ENCODE measurements around the gene ACIN1.

Gene ACIN1

DNA sequence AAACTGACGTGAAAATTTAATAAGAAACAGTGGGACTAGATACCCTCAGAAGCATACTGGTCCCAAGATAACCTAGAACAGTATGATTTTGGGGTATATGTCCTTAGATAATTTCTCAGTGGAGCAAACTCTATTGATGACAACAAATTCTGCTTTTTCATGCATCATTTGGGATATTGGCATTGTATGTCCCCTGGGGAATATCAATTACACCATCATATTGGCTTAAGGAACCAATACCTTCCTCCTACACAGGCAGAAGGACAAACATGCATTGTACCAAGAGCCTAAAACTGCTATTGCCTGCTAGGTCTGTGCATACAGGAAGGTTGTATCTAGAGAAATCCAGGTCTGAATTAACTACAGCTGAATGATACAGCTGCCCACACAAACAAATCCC lies 20.0 kb downstream of the ACIN1 start:
- H3K79me2 ChIP-seq (ENCODE audit: insufficient read depth, low read depth): peaks cover 11% of the 10 kb centered on the region
- H3K4me3 ChIP-seq (IDR thresholded peaks at IDR 0.05; ENCODE audit: insufficient read depth, low read depth, low read length): no peak overlapping the region
- H3K36me3 ChIP-seq (ENCODE audit: insufficient read depth): no peaks in the 10 kb centered on the region
- H2AFZ ChIP-seq (ENCODE audit: low read depth): no peak overlapping the region
- H3K27me3 ChIP-seq (ENCODE audit: insufficient read depth, low read depth): no peaks in the 10 kb centered on the region
- TF ChIP-seq, protein P1, sequence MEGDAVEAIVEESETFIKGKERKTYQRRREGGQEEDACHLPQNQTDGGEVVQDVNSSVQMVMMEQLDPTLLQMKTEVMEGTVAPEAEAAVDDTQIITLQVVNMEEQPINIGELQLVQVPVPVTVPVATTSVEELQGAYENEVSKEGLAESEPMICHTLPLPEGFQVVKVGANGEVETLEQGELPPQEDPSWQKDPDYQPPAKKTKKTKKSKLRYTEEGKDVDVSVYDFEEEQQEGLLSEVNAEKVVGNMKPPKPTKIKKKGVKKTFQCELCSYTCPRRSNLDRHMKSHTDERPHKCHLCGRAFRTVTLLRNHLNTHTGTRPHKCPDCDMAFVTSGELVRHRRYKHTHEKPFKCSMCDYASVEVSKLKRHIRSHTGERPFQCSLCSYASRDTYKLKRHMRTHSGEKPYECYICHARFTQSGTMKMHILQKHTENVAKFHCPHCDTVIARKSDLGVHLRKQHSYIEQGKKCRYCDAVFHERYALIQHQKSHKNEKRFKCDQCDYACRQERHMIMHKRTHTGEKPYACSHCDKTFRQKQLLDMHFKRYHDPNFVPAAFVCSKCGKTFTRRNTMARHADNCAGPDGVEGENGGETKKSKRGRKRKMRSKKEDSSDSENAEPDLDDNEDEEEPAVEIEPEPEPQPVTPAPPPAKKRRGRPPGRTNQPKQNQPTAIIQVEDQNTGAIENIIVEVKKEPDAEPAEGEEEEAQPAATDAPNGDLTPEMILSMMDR (conservative IDR thresholded peaks at IDR 0.05; ENCODE audit: low read depth, low read length): no peak
- no peak overlapping the region for H3K27ac ChIP-seq
- H3K4me1 ChIP-seq (ENCODE audit: low read depth, poor library complexity, severe bottlenecking): peaks cover 10% of the 10 kb centered on the region
- no peak overlapping the region for H3K9ac ChIP-seq
- H4K20me1 ChIP-seq (ENCODE audit: insufficient read depth): no peaks in the 10 kb centered on the region
- H3K4me2 ChIP-seq: no peak overlapping the region

GRCh38 chr14:23071921-23072539 lies 22.9 kb downstream of the ACIN1 start:
- TF ChIP-seq, protein P1 (conservative IDR thresholded peaks at IDR 0.05; ENCODE audit: low read depth, low read length): no peak
- Histone ChIP-seq H4K20me1 (ENCODE audit: insufficient read depth) (no peaks in the 10 kb centered on the region), H3K4me2 (peak overlapping the region; percentile 96), H3K4me3 (IDR thresholded peaks at IDR 0.05; ENCODE audit: insufficient read depth, low read depth, low read length) (no peak overlapping the region), H3K27ac (no peak overlapping the region; the same call in 1 of the 2 replicates), H3K79me2 (ENCODE audit: insufficient read depth, low read depth) (peaks cover 11% of the 10 kb centered on the region), H3K27me3 (ENCODE audit: insufficient read depth, low read depth) (no peaks in the 10 kb centered on the region), H3K36me3 (ENCODE audit: insufficient read depth) (no peaks in the 10 kb centered on the region), H3K9ac (no peak overlapping the region; the same call in 1 of the 2 replicates), H3K4me1 (ENCODE audit: low read depth, poor library complexity, severe bottlenecking) (peaks cover 17% of the 10 kb centered on the region), H2AFZ (ENCODE audit: low read depth) (no peak overlapping the region)

DNA sequence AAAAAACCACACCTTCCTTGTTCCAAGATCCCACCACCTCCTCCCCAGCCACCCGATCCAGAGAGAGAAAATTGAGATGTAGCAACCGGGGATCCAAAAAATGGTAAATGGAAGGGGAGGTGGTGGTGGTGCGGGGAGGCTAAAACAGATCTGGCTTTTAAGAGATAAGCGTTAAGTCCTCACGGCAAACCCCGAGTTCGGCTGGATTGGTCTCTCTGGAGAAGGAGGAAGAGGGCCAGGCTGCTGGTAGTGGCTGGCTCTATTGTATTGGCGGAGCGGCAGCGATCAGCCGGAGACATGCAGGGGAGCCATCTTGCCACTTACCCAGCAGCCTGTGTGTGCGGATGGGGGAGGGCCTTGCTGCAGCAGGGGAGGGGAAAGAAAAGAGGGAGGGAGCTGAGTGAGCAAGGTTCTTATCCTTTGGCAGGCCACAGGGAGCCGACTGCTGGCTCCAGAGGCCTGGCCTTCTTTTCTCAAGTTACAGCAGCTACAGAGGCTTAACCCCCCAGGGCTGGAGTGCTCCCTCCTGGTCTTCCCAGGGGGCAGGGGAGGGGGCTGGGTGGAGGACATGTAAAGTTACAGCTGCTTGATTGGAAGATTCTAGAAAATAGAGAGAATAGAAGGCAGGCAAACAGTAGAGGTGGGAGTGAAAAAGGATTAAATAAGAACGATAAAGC lies 23.6 kb downstream of the ACIN1 start:
- H3K27me3 ChIP-seq (ENCODE audit: insufficient read depth, low read depth): no peaks in the 10 kb centered on the region
- H3K36me3 ChIP-seq (ENCODE audit: insufficient read depth): no peaks in the 10 kb centered on the region
- no peaks in the 10 kb centered on the region for H4K20me1 ChIP-seq (ENCODE audit: insufficient read depth)
- H3K9ac ChIP-seq: peak overlapping the region; percentile 68; the same call in 1 of the 2 replicates
- peak overlapping the region; percentile 96 for H3K4me2 ChIP-seq
- peak overlapping the region; percentile 42; the same call in 1 of the 2 replicates for H3K27ac ChIP-seq
- peak overlapping the region; percentile 20; the same call in 1 of the 2 replicates for H2AFZ ChIP-seq (ENCODE audit: low read depth)
- peaks cover 11% of the 10 kb centered on the region for H3K79me2 ChIP-seq (ENCODE audit: insufficient read depth, low read depth)
- H3K4me3 ChIP-seq (IDR thresholded peaks at IDR 0.05; ENCODE audit: insufficient read depth, low read depth, low read length): no peak overlapping the region
- peaks cover 17% of the 10 kb centered on the region for H3K4me1 ChIP-seq (ENCODE audit: low read depth, poor library complexity, severe bottlenecking)
- TF ChIP-seq, protein P1 (conservative IDR thresholded peaks at IDR 0.05; ENCODE audit: low read depth, low read length): no peak

DNA sequence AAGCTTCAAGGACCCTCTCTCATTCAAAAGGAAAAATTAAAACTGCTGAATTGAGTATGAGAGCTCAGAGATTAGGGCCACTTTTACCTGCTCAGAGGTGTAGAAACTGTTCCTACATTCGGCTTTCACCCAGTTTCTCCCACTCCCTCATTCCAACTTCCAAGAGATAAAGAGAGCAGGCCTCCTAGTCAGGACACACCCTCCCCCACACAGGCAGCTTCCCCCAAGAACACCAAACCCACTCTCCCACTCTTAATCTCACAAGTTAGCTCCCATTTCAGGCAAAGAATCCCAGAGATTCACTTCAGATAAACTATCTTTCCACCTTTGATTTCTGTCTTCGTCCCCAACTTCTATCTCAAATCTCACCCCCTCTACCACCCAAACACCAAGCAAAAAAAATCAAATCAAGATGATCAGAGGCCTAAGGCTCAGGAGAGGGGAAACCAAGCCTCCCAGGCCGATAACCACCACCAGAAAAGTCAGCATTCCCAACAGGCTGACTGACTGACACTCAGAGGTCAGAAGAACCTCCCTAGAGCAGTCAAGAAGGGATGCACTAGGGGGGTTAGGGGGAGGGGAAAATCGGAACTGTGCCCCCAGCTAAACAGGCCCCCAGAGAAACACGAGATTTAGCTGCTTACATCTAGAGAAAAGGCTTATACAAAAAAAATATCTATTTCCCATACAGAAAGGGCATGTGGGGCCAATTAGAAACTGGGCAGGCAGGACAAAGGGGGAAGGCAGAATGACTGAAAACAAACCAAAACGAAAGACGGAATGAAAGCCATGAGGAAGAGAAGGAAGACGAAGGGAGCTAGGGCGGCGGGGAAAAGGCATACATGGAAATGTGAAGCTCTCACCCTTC lies 24.4 kb downstream of the ACIN1 start:
- no peaks in the 10 kb centered on the region for H3K27me3 ChIP-seq (ENCODE audit: insufficient read depth, low read depth)
- no peak overlapping the region for H2AFZ ChIP-seq (ENCODE audit: low read depth)
- no peaks in the 10 kb centered on the region for H3K36me3 ChIP-seq (ENCODE audit: insufficient read depth)
- peaks cover 11% of the 10 kb centered on the region for H3K79me2 ChIP-seq (ENCODE audit: insufficient read depth, low read depth)
- H3K9ac ChIP-seq: peak overlapping the region; percentile 68; the same call in 1 of the 2 replicates
- H4K20me1 ChIP-seq (ENCODE audit: insufficient read depth): no peaks in the 10 kb centered on the region
- peak overlapping the region; percentile 96 for H3K4me2 ChIP-seq
- H3K27ac ChIP-seq: peak overlapping the region; percentile 42; the same call in 1 of the 2 replicates
- peaks cover 17% of the 10 kb centered on the region for H3K4me1 ChIP-seq (ENCODE audit: low read depth, poor library complexity, severe bottlenecking)
- no peak overlapping the region for H3K4me3 ChIP-seq (IDR thresholded peaks at IDR 0.05; ENCODE audit: insufficient read depth, low read depth, low read length)
- TF ChIP-seq, protein P1 (conservative IDR thresholded peaks at IDR 0.05; ENCODE audit: low read depth, low read length): no peak
